K562 (cell line): ENCODE results near the gene ZNF724. TPM values are rescaled to one million over a fixed set of nuclear protein-coding genes. Genes with fewer than 3 reads are reported as not detected.

ENCODE experiments used
- BCOR ChIP-seq: fragments of 450-650 bp; IDR thresholded peaks from 2 replicates; pipeline ENCODE4 v1.6.1; 2016
- CHCHD3 ChIP-seq: fragments of 250-450 bp; sonication (Bioruptor Pico); IDR thresholded peaks from 2 replicates; pipeline ENCODE4 v2.1.2; 2022; ENCODE audit warnings: mild to moderate bottlenecking
- KLF10 ChIP-seq: fragments of 250-450 bp; sonication (Bioruptor Pico); IDR thresholded peaks from 2 replicates; pipeline ENCODE4 v1.6.1; 2021; ENCODE audit warnings: matching md5 sums
- LEF1 ChIP-seq: fragments of 450-650 bp; IDR thresholded peaks from 2 replicates; pipeline ENCODE4 v1.6.1; 2016; ENCODE audit warnings: mild to moderate bottlenecking
- PHB ChIP-seq: fragments of 250-450 bp; sonication (Bioruptor Pico); IDR thresholded peaks from 2 replicates; pipeline ENCODE4 v1.5.0; 2021
- POLR2H ChIP-seq: IDR thresholded peaks from 2 replicates; pipeline ENCODE4 v1.6.1; 2016; ENCODE audit warnings: missing genetic modification characterization, low read depth, mild to moderate bottlenecking, control low read depth, missing compliant biosample characterization, moderate library complexity
- SOX6 ChIP-seq: fragments of 450-650 bp; IDR thresholded peaks from 2 replicates; pipeline ENCODE4 v1.6.1; 2014; ENCODE audit warnings: mild to moderate bottlenecking
- TCFL5 ChIP-seq: fragments of 250-450 bp; sonication (Bioruptor Pico); conservative IDR thresholded peaks from 2 replicates; pipeline ENCODE4 v1.6.1; 2021; ENCODE audit warnings: mild to moderate bottlenecking, moderate library complexity, matching md5 sums
- TGIF2 ChIP-seq: sonication (generic); formaldehyde crosslinking; IDR thresholded peaks from 2 replicates; pipeline ENCODE4 v1.8.1; 2022; ENCODE audit warnings: mild to moderate bottlenecking, missing genetic modification reagents, moderate library complexity
- ZNF143 ChIP-seq: sonication (generic); formaldehyde crosslinking; IDR thresholded peaks from 2 replicates; pipeline ENCODE4 v1.9.0; 2022; ENCODE audit warnings: mild to moderate bottlenecking, missing genetic modification reagents
- ZSCAN29 ChIP-seq: fragments of 450-650 bp; IDR thresholded peaks from 2 replicates; pipeline ENCODE4 v1.6.1; 2017
- polyA plus RNA-seq, 8 experiments: library from polyadenylated mRNA; depleted of rRNA in 4 of 8; stranded (reverse) in 5 of 8; unstranded in 3 of 8; fragments of >200 nt; fragmentation: Nextera tagmentation in 2 of 8; fragmentation: Illumina TruSeq in 1 of 8; extraction: Ambion mirVana in 2 of 8; extraction: Trizol in 1 of 8; gene quantifications; 2 replicates each; pipeline versions ENCODE4 v1.2.1 to v1.2.3, GENCODE V29; 2011 to 2014; ENCODE audit warnings: inconsistent platforms in 1 of 8, missing spikeins in 1 of 8
- total RNA-seq, 7 experiments: library from RNA; depleted of rRNA in 6 of 7; stranded (reverse); fragments of >200 nt in 6 of 7; fragmentation: Illumina TruSeq in 2 of 7; extraction: Trizol in 2 of 7; gene quantifications; 2 replicates each; pipeline versions ENCODE4 v1.2.1 to v1.2.3, GENCODE V29; 2011 to 2021; ENCODE audit warnings: low replicate concordance in 1 of 7
- TF ChIP-seq, protein P1 (sequence below): sonication (generic); formaldehyde crosslinking; IDR thresholded peaks from 2 replicates; pipeline ENCODE4 v1.8.1; 2022; ENCODE audit warnings: missing genetic modification reagents
- TF ChIP-seq, protein P2 (sequence below): IDR thresholded peaks from 2 replicates; pipeline ENCODE4 v1.6.1; 2012; ENCODE audit warnings: low read depth, low read length, improper control_type of control experiment, borderline replicate concordance
- TF ChIP-seq, protein P3 (sequence below), 2 experiments: fragments of 450-650 bp in 1 of 2; sonication (generic) in 1 of 2; formaldehyde crosslinking in 1 of 2; IDR thresholded peaks; 2 replicates each; pipeline versions ENCODE4 v1.7.1 to v1.9.0; 2016 to 2022; ENCODE audit warnings: inconsistent platforms in 1 of 2, mild to moderate bottlenecking in 1 of 2, missing genetic modification reagents in 1 of 2
- TF ChIP-seq, protein P4 (sequence below): fragments of 250-450 bp; sonication (Bioruptor Pico); IDR thresholded peaks from 2 replicates; pipeline ENCODE4 v1.8.0; 2022; ENCODE audit warnings: moderate library complexity, mild to moderate bottlenecking, inconsistent platforms
- TF ChIP-seq, protein P5 (sequence below): fragments of 250-450 bp; sonication (Bioruptor Pico); IDR thresholded peaks from 2 replicates; pipeline ENCODE4 v1.9.0; 2021; ENCODE audit warnings: mild to moderate bottlenecking

Gene ZNF724
- total and polyA plus RNA-seq, 9 of the 15 experiments (the other 6 are each of a cell fraction or from before 2014, with no cell fraction given), result 0.18 to 4.2 (median 1.8) TPM

DNA sequence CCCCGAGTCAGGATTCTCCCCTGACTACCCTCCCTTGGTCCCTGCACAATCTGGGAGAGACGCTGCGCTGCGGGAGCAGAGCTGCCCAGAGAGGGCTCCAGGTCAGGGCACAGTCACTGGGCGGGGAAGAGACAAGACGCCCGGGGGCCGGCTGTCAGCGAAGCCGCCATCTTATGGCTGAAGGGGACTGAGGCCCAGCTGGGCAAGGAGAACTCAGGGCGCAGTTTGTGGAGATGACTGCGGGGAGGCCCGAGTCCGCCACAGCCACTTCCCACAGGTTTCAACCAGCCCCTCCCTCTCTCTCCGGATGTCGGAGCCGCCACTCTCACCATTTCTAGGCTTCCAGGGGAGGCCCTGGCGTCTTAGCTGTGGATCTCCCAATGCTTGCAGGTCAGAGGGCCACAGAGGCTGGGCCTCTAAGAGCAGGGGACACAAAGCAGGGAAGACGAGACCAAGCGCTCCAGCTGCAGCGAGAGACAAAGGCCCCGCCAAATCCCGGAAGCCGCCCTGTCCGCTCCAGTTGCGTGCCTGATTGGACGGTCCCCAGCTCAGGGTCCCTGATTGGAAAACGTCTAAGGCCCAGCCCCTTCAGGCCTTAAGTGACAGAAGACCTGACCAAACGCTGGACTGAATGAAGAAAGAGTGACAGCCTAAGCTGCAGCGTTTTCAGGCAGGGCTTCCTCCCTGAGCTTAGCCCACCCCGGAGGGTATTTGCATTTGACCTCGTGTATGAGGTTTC, at the start of gene ZNF724 (continued):
- TF ChIP-seq PHB (CRISPR knock-in tag) (no peak), CHCHD3 (CRISPR knock-in tag) (no peak), KLF10 (CRISPR knock-in tag) (no peak), TCFL5 (no peak), ZSCAN29 (no peak), POLR2H (tag) (no peak), ZNF143 (CRISPR knock-in tag) (no peak), LEF1 (no peak), BCOR (no peak), TGIF2 (CRISPR knock-in tag) (no peak), SOX6 (no peak)
- TF ChIP-seq, protein P1, sequence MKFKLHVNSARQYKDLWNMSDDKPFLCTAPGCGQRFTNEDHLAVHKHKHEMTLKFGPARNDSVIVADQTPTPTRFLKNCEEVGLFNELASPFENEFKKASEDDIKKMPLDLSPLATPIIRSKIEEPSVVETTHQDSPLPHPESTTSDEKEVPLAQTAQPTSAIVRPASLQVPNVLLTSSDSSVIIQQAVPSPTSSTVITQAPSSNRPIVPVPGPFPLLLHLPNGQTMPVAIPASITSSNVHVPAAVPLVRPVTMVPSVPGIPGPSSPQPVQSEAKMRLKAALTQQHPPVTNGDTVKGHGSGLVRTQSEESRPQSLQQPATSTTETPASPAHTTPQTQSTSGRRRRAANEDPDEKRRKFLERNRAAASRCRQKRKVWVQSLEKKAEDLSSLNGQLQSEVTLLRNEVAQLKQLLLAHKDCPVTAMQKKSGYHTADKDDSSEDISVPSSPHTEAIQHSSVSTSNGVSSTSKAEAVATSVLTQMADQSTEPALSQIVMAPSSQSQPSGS (CRISPR knock-in tag), result no peak
- TF ChIP-seq, protein P2, sequence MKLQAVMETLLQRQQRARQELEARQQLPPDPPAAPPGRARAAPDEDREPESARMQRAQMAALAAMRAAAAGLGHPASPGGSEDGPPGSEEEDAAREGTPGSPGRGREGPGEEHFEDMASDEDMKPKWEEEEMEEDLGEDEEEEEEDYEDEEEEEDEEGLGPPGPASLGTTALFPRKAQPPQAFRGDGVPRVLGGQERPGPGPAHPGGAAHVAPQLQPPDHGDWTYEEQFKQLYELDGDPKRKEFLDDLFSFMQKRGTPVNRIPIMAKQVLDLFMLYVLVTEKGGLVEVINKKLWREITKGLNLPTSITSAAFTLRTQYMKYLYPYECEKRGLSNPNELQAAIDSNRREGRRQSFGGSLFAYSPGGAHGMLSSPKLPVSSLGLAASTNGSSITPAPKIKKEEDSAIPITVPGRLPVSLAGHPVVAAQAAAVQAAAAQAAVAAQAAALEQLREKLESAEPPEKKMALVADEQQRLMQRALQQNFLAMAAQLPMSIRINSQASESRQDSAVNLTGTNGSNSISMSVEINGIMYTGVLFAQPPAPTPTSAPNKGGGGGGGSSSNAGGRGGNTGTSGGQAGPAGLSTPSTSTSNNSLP, result no peak
- TF ChIP-seq, protein P3, sequence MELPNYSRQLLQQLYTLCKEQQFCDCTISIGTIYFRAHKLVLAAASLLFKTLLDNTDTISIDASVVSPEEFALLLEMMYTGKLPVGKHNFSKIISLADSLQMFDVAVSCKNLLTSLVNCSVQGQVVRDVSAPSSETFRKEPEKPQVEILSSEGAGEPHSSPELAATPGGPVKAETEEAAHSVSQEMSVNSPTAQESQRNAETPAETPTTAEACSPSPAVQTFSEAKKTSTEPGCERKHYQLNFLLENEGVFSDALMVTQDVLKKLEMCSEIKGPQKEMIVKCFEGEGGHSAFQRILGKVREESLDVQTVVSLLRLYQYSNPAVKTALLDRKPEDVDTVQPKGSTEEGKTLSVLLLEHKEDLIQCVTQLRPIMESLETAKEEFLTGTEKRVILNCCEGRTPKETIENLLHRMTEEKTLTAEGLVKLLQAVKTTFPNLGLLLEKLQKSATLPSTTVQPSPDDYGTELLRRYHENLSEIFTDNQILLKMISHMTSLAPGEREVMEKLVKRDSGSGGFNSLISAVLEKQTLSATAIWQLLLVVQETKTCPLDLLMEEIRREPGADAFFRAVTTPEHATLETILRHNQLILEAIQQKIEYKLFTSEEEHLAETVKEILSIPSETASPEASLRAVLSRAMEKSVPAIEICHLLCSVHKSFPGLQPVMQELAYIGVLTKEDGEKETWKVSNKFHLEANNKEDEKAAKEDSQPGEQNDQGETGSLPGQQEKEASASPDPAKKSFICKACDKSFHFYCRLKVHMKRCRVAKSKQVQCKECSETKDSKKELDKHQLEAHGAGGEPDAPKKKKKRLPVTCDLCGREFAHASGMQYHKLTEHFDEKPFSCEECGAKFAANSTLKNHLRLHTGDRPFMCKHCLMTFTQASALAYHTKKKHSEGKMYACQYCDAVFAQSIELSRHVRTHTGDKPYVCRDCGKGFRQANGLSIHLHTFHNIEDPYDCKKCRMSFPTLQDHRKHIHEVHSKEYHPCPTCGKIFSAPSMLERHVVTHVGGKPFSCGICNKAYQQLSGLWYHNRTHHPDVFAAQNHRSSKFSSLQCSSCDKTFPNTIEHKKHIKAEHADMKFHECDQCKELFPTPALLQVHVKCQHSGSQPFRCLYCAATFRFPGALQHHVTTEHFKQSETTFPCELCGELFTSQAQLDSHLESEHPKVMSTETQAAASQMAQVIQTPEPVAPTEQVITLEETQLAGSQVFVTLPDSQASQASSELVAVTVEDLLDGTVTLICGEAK (IDR thresholded peaks at IDR 0.05), result peak; percentile 34; the same call in 1 of the 2 replicates
- TF ChIP-seq, protein P3 (CRISPR knock-in tag; IDR thresholded peaks at IDR 0.05), result no peak
- TF ChIP-seq, protein P4, sequence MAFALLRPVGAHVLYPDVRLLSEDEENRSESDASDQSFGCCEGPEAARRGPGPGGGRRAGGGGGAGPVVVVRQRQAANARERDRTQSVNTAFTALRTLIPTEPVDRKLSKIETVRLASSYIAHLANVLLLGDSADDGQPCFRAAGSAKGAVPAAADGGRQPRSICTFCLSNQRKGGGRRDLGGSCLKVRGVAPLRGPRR, result no peak
- TF ChIP-seq, protein P5, sequence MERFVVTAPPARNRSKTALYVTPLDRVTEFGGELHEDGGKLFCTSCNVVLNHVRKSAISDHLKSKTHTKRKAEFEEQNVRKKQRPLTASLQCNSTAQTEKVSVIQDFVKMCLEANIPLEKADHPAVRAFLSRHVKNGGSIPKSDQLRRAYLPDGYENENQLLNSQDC, result no peak
